NCI-H146 (cell line): Measurements from ENCODE around the gene PPARGC1A.

Experiments
- DNase-seq: peaks from one replicate; lab custom pipeline; 2025; lab: John Stamatoyannopoulos, UW

PPARGC1A gene

DNA sequence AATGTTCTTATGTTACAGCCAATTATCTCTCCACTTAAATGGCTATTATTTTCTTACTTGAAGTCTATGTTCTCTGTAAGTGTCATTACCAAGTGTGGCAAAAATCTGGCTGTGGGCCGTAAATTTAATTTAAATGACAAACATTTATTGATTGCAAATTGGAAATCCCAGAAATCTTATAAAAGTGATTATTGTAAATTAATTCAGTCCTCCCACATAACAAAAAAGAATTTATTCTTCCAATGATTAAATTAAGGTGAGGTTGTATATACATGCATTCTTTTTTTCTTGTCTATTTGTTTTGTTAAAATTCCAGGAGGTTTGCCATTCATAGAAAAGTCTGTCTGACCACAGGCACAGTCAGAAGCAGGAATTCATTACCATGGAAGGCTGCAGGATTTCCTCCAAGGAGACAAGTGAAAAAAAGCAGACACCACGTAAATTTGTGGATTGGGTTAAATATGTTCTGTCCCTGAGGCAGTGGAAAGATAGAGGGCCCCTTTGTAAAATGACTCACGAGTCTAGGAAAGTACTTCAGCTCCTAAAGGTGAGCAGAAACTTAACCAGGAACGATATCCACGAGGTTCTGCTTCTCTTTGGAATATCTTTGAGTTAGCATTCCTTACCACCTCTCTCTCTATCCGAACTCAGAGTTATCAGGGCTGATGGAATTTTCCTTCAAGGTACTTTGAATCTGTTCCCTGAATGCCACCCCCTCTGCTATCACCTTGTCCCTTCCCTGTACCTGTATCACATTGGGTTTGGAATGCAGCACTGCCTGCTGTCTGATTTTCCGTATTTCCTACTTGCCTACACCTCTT lies 10.7 kb downstream of the PPARGC1A start:
- no peak for DNase-seq

DNA sequence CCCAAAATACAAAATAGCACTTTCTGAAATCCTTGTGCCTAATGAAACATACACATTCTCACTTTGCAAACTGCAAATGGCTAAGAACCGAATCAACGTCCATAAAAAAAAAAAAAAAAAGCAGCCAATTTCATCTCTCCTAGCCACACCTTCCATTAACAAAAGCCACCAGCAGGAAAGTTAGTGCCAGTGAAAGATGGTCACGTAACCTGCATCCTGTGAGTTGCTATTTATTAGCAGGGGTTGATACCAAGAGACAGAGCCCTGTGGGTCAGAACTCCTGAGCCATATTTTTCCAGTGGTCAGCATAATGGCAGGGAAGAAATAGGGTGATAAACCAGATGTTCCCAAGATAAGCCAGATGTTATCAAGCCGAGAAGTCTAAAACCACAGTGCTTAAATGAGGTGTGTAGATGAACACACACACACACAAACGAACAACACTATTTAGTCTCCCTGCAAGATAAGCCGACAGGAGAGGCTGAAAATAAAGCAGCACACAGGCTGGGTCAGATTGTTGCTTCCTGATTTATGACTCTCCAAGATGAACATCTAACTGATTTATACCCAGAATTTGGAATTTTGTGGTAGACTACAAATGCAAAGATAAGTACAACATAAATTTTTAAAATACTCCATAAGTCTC lies 11.5 kb downstream of the PPARGC1A start:
- no peak for DNase-seq

DNA sequence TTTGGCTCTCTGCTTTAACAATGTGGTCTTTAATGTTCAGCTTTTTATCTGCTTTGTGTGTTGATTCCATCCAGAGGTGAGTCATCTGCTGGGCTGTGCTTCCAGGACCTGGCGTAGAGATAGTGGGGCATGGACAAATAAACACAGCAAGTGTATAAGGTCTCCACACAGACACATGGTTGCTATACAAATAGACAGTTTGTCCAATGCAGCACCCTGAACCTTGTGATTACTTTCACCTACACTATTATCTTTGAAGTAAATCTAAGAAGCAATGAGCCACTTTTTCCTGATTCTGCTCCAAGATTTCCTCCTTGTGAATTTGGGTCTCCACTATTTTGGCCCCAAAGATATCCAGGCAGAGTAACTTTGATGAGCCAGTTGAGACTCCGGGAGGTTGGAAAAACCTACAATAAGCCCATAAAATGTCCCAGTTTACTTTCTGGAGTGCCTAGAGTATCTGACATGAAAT lies 12.1 kb downstream of the PPARGC1A start:
- DNase-seq = no peak

DNA sequence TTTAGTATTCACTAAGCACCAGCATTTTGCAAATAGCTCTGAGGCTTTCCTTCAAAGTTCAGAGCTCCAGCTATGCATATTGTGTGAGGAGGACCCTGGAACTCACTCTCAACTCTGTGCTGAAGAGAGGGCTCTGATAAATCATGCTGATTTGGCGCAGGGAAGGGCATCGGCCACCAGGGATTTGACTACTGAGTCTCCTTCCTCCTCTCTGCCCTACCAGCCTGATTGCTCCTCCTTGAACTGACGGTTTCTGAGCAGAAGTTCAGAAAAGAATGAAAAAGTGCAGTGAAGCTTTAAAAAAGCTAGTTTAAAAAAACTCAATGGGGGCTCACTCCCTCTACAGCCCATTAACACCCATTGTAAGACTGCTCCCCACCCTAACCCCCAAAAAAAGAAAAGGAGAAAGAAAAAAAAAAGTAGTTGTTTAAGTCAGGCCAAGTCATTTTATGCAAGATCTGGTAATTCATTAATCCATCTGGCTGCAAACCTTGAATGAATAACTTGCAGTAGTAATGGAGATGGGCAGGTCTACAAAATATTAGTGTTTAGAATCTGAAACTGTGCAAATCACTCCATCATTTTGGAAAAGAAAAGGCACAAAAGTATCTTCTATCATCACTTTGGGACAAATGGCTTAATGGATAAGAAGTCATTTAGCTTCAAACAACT lies 13.3 kb downstream of the PPARGC1A start:
- DNase-seq = no peak

DNA sequence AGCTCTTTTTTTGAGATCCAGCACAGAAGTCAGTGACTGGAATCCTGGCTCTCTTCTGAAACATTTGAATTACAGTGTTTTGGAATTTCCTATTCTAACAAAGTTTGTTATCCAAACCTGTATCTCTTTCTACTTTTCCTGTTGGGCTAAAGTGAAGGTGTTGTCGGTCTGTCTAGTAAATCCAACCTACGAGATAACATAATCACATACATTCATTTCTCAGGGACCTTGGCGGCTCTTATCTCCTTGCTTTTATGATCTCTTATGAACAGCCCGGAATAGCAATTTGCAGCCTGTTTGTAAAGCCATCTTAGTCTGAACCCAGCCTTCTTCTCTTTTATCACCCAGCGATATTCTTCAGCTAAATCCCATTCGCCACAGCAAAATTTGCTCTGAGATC lies 14.5 kb downstream of the PPARGC1A start:
- DNase-seq = no peak

DNA sequence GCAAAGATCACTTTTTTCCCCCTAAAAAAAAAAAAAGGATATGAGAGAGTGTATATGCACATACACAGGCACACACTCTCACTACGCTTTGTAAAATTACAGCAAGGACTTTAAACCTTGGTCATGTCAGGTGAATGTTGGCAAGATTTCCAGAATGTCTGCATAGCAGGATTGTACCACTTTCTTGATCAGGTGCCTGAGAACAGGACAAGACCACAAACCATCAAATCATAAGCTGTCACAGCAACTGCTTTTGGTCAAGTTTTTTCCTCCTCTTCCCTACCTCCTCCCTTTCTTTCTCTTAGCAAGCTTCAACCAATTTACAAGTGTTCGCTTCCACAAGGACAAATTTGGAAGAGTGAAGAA lies 15.3 kb downstream of the PPARGC1A start:
- DNase-seq = no peak

DNA sequence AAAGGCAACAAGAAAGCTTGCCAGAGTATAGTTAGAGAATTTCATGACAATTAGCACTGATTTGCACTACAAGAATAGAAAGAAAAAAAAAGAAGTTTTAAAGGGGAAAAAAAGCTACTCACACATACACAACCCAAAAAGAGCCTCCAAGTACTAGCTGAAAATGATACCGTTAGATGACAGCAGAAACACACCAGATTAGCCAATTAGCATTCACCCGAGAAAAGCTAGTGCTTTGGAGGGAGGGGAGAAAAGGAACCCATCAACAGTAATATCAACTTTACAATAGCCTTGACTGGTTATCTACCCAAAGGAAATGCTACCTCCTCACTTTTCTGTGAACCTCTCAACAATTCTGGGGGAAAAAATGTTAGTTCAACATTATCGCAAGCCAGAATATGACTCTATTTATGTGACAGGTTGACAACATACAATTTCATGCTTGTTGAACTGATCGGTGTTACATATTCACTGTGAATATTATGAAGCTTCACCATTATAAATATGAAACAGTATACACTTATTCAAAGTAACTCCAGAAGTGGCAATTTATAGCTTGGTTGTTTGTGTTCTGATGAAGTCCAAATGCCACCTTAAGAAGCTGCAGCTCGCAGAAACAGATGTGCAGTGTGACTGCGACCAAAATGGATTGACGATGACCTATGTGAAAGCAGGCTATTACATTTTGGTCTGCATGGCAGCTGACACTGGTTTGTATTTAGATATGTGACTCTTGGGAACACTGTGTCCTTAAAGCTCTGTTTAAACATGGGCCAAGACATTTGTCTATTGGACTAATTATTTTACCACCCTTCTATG lies 15.9 kb downstream of the PPARGC1A start:
- DNase-seq = no peak

DNA sequence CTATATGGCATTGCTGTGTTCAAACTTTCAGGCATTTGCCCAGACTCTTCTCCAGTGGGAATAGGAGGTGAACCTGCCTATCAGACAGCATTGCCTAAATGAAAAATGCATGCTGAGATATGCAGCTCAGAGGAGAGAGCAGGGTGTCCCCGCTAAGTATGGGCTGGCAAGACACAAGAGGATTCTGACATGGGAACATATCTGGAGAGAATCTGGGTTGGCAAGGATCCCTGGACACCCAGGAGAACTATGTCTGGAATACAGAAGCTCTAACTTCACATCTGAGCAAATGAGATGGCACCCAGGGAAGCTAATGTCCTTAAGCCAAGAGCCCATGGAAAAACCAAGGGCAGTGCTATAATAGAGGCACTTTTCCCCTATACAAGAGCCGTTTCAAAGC lies 18.4 kb downstream of the PPARGC1A start:
- DNase-seq = no peak

DNA sequence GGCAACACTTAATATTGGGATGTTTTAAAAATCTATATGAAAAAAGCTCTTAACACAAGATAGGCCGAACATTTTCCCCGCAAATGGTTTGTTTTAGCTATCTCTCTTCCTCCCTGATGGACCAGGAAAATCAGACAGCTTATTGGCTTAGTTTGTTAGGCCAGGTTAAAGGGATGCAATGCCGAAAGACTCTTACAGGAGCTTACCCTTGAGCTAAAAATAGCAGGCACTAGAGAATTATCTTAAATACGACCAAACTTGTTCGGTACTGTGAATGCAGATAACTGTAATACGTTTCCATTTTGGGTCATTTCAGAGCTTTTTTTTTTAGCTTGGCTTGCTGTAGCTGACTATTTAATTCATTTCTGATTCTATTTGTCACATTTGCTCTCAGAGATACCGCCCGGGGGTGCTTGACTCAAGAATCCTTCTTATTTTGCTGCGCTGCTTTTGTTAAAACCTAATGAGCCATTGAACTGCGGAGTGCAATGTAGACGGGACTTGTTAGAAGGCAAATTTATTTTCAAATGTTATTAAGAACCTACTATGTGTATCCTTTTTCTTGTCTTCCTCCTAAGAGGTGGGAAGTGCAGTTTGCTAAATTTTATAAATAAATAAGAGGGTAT lies 23.3 kb downstream of the PPARGC1A start:
- no peak for DNase-seq

DNA sequence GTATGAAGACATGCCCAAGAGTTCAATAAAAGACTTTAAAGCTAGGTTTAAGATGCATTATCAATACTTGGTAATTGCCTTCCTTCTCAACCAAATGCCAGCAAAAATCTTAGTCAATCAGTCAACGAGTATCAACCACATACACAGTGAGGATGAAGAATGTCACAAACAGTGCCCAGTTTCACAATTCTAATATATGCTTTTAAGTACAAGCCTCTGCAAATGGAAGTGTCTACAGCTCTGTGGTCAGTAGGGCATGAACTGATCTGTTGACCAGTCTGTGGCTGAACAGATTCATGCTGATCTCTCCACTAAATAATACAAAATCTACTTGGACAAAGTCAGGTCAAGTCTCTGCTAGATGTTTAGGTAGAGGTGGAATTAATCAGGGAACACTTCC lies 27.9 kb downstream of the PPARGC1A start:
- DNase-seq = no peak

DNA sequence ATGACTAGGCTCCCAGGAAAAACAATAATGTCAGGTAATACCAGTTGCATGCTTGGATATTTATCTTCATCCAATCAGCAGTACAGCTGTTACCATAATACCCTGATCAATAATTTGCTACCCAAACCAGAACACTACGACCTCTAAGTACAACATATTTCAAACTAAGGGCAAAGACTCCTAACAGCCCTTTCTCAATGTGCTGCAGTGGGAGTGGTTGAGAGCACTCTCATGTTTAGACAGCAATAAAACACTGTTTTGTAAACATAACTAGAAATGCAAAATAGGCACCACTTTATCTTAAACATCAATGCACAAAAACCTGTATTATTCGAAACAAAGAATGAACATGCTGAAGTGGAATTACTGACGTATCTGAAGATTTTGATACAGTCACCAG lies 28.9 kb downstream of the PPARGC1A start:
- DNase-seq = no peak

DNA sequence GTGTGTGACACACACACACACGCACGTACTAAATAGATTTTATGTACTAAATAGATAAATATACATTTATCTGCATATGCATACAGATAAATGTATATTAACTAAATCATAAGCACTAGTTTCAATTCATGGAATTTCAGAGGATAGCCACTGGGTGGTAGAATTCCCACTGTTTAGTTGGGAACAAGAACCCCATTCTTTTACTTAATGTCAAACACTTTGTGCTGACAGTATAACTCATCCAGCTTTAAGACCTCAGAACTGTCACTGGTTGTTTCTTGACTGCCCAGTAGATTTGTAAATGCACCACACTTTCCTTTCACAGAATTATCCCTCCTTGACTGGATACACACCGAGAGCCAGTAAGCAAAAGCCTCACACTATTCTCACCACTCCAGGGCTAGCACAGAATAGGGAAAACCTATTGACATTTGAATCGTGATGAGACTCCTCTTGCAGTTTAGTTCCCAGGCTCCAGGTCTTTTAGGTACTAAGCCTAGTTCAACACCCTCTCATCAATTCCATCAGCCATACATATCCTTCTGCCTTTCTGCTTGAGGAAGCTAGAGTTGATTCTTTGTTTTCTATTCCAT lies 32.4 kb downstream of the PPARGC1A start:
- no peak for DNase-seq

DNA sequence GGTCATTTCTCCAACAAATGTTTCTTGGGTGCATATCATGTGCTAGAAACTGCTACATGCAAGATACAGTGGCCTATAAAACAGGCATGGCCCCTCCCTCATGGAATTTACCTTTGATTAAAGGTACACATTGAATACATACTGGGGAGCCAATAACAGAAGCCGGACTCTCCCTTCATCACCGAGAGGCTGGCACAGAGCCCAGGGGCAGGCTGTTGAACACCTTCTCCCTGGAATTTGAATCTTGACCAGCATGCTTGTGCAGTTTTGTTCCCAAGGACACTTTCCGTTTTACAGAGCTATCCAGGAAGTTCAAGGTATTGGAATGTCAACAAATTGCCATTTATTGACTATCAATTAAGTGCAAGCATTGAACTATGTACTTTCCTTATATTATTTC lies 33.2 kb downstream of the PPARGC1A start:
- DNase-seq = no peak

DNA sequence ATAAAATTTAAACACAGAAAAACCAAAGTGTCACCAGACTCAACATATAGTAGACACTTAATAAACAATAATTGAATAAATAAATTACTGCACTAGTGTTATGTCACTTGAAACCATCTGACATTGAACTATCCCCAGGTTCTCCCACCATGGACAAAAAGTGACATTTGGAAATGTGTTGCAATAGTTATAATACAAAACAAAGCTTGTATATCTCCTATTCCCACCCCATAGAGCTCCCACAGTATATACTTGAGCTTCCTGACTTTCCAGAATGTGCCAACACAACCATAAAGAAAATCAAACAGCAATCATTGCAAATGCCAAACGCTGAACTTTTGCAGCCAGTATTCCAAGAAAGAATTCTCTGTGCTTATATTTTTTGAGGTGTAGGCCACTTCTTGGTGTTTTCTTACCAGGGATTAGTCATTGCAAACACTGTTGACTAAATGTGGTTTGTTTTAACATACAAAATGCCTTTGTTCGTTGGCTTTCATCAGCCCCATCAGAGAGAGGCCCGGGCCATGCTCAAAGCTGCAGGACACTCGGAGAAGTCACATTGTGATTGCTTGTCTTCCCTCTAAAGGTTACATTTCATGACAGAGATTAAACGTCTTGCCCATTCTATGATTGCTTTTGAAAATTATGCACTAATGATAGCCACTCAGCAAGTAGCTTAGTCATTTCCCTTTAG lies 33.8 kb downstream of the PPARGC1A start:
- DNase-seq = no peak

DNA sequence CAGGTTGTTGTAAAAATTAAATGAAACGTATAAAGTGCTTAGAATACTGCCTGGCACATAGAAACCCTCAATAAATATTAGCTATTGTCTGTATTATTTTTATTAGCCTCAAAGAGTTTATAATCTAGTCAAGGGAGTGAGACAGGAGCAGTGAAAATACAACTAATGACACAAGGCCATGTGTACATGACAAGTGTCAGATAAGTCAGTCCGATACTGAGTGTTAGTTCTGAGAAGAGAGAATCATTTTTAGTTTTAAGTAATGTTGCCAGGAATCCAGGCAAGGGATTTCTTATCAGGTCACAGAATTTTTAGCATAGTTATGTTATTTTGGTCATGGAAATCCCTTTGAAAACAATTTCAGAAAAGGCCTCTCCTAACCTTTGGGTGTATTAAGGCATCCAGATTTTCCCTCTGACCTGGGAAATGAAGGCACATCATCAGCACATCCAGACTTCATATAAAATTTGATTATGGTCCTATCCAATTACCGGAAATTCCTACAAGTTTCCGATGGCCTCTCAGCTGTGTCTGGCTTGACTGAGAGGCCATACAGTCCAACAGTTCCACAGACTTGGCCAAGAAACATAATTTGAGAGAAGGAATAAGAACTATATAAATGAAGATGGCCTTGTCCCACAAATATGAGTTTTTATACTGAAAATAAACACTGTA lies 35.7 kb downstream of the PPARGC1A start:
- DNase-seq = no peak

DNA sequence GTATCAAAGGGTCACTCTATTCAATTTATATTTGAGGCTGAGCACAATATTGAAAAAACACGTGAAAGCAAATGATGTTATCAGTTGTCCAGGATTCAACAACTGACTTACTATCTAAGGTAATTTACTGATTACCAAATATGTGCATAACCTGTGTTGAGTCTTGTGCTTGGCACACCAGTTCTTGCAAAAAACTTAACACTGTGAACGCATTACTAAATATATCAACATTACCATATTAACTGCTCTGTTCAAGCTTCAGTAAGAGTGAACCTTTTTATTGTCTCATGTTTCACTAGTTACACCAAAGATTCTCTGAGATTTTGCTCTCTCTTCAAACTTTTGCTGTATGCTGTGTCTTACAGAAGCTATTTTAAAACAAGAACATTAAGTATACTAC lies 38.4 kb downstream of the PPARGC1A start:
- no peak for DNase-seq

DNA sequence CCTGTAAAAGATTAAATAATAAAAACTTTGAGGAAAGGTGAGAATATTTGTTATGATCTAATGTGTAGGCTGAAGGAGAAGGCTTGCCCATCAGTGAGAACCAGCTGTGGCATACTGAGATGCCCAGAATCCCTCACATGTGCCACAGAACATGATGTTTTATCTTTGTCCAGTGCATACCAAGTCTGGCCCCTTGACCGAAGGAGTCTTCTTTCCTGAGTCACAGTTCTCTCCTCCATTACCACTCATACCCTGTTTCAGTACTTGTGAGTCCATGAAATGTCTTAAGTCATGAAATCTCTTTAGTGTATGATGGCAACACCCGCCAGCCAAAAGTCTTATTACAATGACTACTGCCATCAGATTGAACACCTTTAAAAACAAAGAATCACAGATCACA lies 42.7 kb downstream of the PPARGC1A start:
- no peak for DNase-seq

DNA sequence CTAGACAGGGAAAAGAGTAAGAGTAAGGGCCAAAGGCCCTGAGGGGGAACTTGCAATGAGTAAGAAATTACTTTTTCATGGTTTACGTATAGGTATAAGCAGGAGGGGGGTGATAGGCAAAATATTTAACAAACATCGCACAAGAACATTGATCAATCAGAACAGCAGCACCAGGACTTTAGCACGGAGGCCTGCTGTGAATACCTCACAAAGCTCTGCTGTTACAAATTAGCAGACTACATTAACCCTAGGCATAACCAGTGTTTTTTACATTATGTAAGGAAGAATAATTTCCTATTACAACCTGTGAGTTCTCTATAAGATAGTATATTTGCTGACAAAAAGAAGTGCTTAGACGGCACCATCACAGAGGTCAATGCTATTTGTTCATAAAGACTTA lies 44.9 kb downstream of the PPARGC1A start:
- no peak for DNase-seq

DNA sequence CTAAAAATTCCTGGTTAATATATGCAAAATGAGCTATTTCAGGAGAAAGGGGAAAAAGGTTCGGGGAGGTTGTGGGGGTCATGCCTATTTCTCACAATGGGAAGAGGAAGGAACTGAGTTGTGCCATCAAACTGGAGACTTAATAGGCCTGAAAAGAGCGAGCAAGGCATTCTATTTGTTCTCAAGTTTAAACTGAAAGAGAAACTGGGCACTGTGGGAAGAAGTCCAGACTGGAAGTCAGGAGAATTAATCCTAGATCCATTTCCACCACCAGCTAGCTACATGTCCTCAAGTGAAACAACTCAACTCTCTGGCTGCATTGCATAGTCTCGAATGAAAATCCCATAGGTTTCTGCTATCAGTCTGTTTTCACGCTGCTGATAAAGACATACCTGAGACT lies 50.6 kb downstream of the PPARGC1A start:
- no peak for DNase-seq

DNA sequence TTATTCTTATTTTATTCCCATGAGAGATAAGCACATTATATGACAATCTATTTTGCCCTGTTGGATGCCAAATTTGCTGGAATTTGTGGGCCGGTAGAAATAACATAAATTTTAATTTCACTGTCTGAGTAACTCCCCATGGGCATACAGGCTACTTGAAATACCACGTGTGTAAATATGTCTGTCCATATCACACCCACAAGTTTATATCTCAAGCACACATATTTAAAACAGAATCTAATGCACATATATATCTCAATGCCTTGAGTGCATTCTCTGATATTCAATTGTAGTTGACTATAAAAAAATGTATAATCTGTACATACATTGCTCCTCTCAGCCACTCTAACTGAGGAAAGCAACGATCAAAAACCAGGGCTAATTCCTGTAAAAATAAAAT lies 51.2 kb downstream of the PPARGC1A start:
- DNase-seq = no peak
